Measurements from ENCODE around the gene ELP6.

- TF ChIP-seq CTCF (IDR thresholded peaks at IDR 0.05 in 4 of 5, conservative IDR thresholded peaks at IDR 0.05 in 1 of 5) (peak; percentile 89 to 95 (median 94)), POLR2A (IDR thresholded peaks at IDR 0.05) (no peak)
These were observed 8.8 kb upstream of the ELP6 start for GRCh38 chr3:47522082-47522987.
